SK-N-SH (cell line): ENCODE results near the gene CCR4.

Experiments used
- CTCF ChIP-seq: fragments of 200-600 bp; sonication (generic); IDR thresholded peaks from 2 replicates; pipeline ENCODE4 v1.6.1; 2017; ENCODE audit warnings: antibody characterized with exemption, mild to moderate bottlenecking, moderate library complexity
- JUND ChIP-seq: IDR thresholded peaks from 2 replicates; pipeline ENCODE4 v1.4.0; 2012
- MAX ChIP-seq: IDR thresholded peaks from 2 replicates; pipeline ENCODE4 v1.4.0; 2012; ENCODE audit warnings: low read depth

GRCh38 chr3:32950516-32950915, 928 bp upstream of the CCR4 start:
- TF ChIP-seq MAX (no peak), CTCF (no peak), JUND (no peak)
